ENCODE measurements around the gene UGT2B7. TPM values are rescaled to one million over a fixed set of nuclear protein-coding genes. Genes with fewer than 3 reads are reported as not detected.
A peak's percentile ranks its signal among the peaks of the same experiment; 100 is the strongest.

Gene UGT2B7
- polyA plus RNA-seq, 1 of the 3 experiments (the other 2 are of a cell fraction) = not detected

GRCh38 chr4:69054578-69055200 lies 41.6 kb upstream of the UGT2B7 start:
- Histone ChIP-seq H3K79me2 (ENCODE audit: insufficient read depth) (no peaks in the 10 kb centered on the region), H2AFZ (ENCODE audit: low read depth) (peak overlapping the region; percentile 87), H3K36me3 (replicated peaks in 1 of 2; ENCODE audit: control insufficient read depth in 1 of 2, insufficient read depth in 2 of 2, low read length in 1 of 2) (no peaks in the 10 kb centered on the region), H3K27me3 (ENCODE audit: insufficient read depth) (no peaks in the 10 kb centered on the region), H4K20me1 (ENCODE audit: insufficient read depth) (no peaks in the 10 kb centered on the region), H3K4me3 (ENCODE audit: low read depth in 2 of 2, low read length in 1 of 2) (no peak overlapping the region), H3K9me3 (no peaks in the 10 kb centered on the region), H3K4me2 (peak overlapping the region; percentile 52), H3F3A (replicated peaks; ENCODE audit: insufficient read depth) (no peaks in the 10 kb centered on the region), H3K27ac (ENCODE audit: low read depth in 2 of 2, low read length in 1 of 2) (peak overlapping the region in 1 of 2 experiments; percentile 70; a peak in 2 of 4 replicates), H3K4me1 (ENCODE audit: control insufficient read depth in 1 of 2, insufficient read depth in 2 of 2, low read depth in 1 of 2, low read length in 1 of 2) (no peaks in the 10 kb centered on the region), H3K9me2 (no peaks in the 10 kb centered on the region), H3K9ac (no peak overlapping the region)
- DNase-seq = no peak
- TF ChIP-seq, protein P1, sequence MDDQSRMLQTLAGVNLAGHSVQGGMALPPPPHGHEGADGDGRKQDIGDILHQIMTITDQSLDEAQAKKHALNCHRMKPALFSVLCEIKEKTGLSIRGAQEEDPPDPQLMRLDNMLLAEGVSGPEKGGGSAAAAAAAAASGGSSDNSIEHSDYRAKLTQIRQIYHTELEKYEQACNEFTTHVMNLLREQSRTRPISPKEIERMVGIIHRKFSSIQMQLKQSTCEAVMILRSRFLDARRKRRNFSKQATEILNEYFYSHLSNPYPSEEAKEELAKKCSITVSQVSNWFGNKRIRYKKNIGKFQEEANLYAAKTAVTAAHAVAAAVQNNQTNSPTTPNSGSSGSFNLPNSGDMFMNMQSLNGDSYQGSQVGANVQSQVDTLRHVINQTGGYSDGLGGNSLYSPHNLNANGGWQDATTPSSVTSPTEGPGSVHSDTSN (IDR thresholded peaks at IDR 0.05) = peak; percentile 66
- peak; percentile 58; the same call in 1 of the 2 replicates for TF ChIP-seq FOSL2 (IDR thresholded peaks at IDR 0.05; ENCODE audit: borderline replicate concordance, low read depth)
- peak; percentile 21; the same call in 1 of the 2 replicates for TF ChIP-seq JUND (IDR thresholded peaks at IDR 0.05)
- TF ChIP-seq ELF1 (IDR thresholded peaks at IDR 0.05) = peak; percentile 51; the same call in 1 of the 2 replicates
- TF ChIP-seq MAX (IDR thresholded peaks at IDR 0.05; ENCODE audit: low read depth) = no peak
- 19% methylated on average over 7 of the region's 7 CpGs for WGBS (ENCODE audit: low lambda C conversion rate)
- ChIA-PET CTCF (no interaction called here), POLR2A (no interaction called here)

GRCh38 chr4:69056150-69056549 lies 40.1 kb upstream of the UGT2B7 start:
- 56% methylated on average over 6 of the region's 6 CpGs for WGBS (ENCODE audit: low lambda C conversion rate)
- Histone ChIP-seq H3K9ac (no peak overlapping the region), H3K27ac (ENCODE audit: low read depth in 2 of 2, low read length in 1 of 2) (no peak overlapping the region), H4K20me1 (ENCODE audit: insufficient read depth) (no peaks in the 10 kb centered on the region), H3K4me3 (ENCODE audit: low read depth in 2 of 2, low read length in 1 of 2) (no peak overlapping the region), H3K4me2 (no peak overlapping the region), H3K9me2 (no peaks in the 10 kb centered on the region), H3K4me1 (ENCODE audit: control insufficient read depth in 1 of 2, insufficient read depth in 2 of 2, low read depth in 1 of 2, low read length in 1 of 2) (no peaks in the 10 kb centered on the region), H2AFZ (ENCODE audit: low read depth) (no peak overlapping the region), H3K79me2 (ENCODE audit: insufficient read depth) (no peaks in the 10 kb centered on the region), H3F3A (replicated peaks; ENCODE audit: insufficient read depth) (no peaks in the 10 kb centered on the region), H3K27me3 (ENCODE audit: insufficient read depth) (no peaks in the 10 kb centered on the region), H3K9me3 (no peaks in the 10 kb centered on the region), H3K36me3 (replicated peaks in 1 of 2; ENCODE audit: control insufficient read depth in 1 of 2, insufficient read depth in 2 of 2, low read length in 1 of 2) (no peaks in the 10 kb centered on the region)
- TF ChIP-seq FOXJ3 (CRISPR knock-in tag; IDR thresholded peaks at IDR 0.05) = no peak
- TF ChIP-seq NRF1 (IDR thresholded peaks at IDR 0.05; ENCODE audit: low read depth, low read length) = no peak
- POLR2A ChIA-PET = no interaction called here
- DNase-seq = no peak
- CTCF ChIA-PET = interaction anchor here (0.6 kb wide), 1 partner anchor 113 kb away, joined by 3 read pairs; no protein-coding TSS in a partner anchor

- Histone ChIP-seq H3K36me3 (replicated peaks in 1 of 2; ENCODE audit: control insufficient read depth in 1 of 2, insufficient read depth in 2 of 2, low read length in 1 of 2) (no peaks in the 10 kb centered on the region), H4K20me1 (ENCODE audit: insufficient read depth) (no peaks in the 10 kb centered on the region), H3K27ac (ENCODE audit: low read depth in 2 of 2, low read length in 1 of 2) (no peak overlapping the region), H2AFZ (ENCODE audit: low read depth) (no peak overlapping the region), H3K4me3 (ENCODE audit: low read depth in 2 of 2, low read length in 1 of 2) (no peak overlapping the region), H3K4me1 (ENCODE audit: control insufficient read depth in 1 of 2, insufficient read depth in 2 of 2, low read depth in 1 of 2, low read length in 1 of 2) (no peaks in the 10 kb centered on the region), H3F3A (replicated peaks; ENCODE audit: insufficient read depth) (no peaks in the 10 kb centered on the region), H3K9me2 (no peaks in the 10 kb centered on the region), H3K27me3 (ENCODE audit: insufficient read depth) (no peaks in the 10 kb centered on the region; the same call in 1 of the 2 replicates), H3K9me3 (no peaks in the 10 kb centered on the region), H3K9ac (no peak overlapping the region), H3K79me2 (ENCODE audit: insufficient read depth) (no peaks in the 10 kb centered on the region), H3K4me2 (peak overlapping the region; percentile 66)
- ChIA-PET CTCF (no interaction called here), POLR2A (no interaction called here)
- no peak for DNase-seq
- whole genome bisulfite sequencing (ENCODE audit: low lambda C conversion rate) = 36% methylated on average over 4 of the region's 4 CpGs
- TF ChIP-seq, protein P2, sequence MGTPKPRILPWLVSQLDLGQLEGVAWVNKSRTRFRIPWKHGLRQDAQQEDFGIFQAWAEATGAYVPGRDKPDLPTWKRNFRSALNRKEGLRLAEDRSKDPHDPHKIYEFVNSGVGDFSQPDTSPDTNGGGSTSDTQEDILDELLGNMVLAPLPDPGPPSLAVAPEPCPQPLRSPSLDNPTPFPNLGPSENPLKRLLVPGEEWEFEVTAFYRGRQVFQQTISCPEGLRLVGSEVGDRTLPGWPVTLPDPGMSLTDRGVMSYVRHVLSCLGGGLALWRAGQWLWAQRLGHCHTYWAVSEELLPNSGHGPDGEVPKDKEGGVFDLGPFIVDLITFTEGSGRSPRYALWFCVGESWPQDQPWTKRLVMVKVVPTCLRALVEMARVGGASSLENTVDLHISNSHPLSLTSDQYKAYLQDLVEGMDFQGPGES (IDR thresholded peaks at IDR 0.05; ENCODE audit: low read depth, low read length) = no peak
- TF ChIP-seq RAD21 (IDR thresholded peaks at IDR 0.05; ENCODE audit: low read length) (no peak), EZH2phosphoT487 (IDR thresholded peaks at IDR 0.05; ENCODE audit: borderline replicate concordance, low read depth) (no peak), POLR2AphosphoS5 (IDR thresholded peaks at IDR 0.05; ENCODE audit: low read depth, low read length) (no peak), CTCF (IDR thresholded peaks at IDR 0.05) (no peak), RCOR1 (IDR thresholded peaks at IDR 0.05; ENCODE audit: low read length) (no peak), FOXM1 (IDR thresholded peaks at IDR 0.05; ENCODE audit: low read depth) (no peak)
- TF ChIP-seq, protein P1 (IDR thresholded peaks at IDR 0.05) = no peak
- TF ChIP-seq, protein P3, sequence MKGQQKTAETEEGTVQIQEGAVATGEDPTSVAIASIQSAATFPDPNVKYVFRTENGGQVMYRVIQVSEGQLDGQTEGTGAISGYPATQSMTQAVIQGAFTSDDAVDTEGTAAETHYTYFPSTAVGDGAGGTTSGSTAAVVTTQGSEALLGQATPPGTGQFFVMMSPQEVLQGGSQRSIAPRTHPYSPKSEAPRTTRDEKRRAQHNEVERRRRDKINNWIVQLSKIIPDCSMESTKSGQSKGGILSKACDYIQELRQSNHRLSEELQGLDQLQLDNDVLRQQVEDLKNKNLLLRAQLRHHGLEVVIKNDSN (IDR thresholded peaks at IDR 0.05; ENCODE audit: borderline replicate concordance, low read depth) = no peak
Measured at GRCh38 chr4:69056921-69057550, 39.2 kb upstream of the UGT2B7 start.

Data from SK-N-SH (cell line).